ENCODE measurements around the gene SMIM14. TPM values are rescaled to one million over a fixed set of nuclear protein-coding genes. Genes with fewer than 3 reads are reported as not detected.

SMIM14 gene
- total and polyA plus RNA-seq, 9 of the 15 experiments (the other 6 are each of a cell fraction or from before 2014, with no cell fraction given) = 0.98 to 3.7 (median 2.2) TPM

GRCh38 chr4:39528061-39528465 lies 110.6 kb downstream of the SMIM14 start (continued):
- TF ChIP-seq SMAD3 (CRISPR knock-in tag; conservative IDR thresholded peaks at IDR 0.05) (no peak), MGA (IDR thresholded peaks at IDR 0.05) (peak; percentile 67), CBFB (CRISPR knock-in tag; IDR thresholded peaks at IDR 0.05) (0 out of 2 replicates have a peak, but pooled peaks have one; percentile 63), NR2C1 (IDR thresholded peaks at IDR 0.05) (no peak), NR2C1 (tag; IDR thresholded peaks at IDR 0.05) (no peak), ZNF408 (CRISPR knock-in tag; IDR thresholded peaks at IDR 0.05; ENCODE audit: low read depth) (no peak), RREB1 (CRISPR knock-in tag; IDR thresholded peaks at IDR 0.05) (no peak; the same call in none of the 2 replicates), NFATC3 (IDR thresholded peaks at IDR 0.05) (no peak)

All from K562 (cell line).